COR-L47 (cell line): ENCODE data around the gene APMAP.
"Not testable (repeated sequence)": the region's sequence is repeated elsewhere in the genome, so short reads cannot be mapped to it uniquely, and the experiment has no call there.

Experiments
- DNase-seq: peaks from one replicate; lab custom pipeline; 2025; lab: John Stamatoyannopoulos, UW

The APMAP gene

DNA sequence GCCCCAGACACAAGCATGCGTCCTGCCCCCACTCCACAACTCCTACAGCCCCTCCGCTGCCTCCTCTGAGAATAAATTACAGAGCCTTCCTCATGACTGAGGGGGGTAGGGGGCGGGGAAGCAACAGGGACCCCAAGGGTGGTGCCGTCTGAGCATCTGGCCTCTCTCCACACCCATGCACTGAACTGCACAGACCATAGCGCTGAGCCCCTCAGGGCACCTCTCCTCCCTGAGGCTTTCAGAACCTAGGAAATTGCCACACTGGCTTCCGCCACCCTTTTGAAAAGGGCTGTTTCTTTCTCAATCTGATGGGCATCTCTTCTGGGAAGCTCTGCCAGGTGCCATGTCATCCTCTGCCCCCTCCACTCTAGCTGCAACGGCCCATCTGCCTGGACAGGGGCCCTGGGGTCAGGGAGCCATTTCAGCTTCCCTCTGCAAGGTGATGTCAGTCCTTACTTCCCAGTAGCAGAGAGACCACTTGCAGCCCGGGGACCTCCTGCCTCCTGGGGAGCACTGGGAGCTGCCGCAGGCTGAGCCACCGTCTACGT, 40.9 kb downstream of the APMAP start:
- no peak for DNase-seq

GRCh38 chr20:24950836-24951525, 41.6 kb downstream of the APMAP start:
- DNase-seq: no peak

GRCh38 chr20:24950128-24950835, 42.3 kb downstream of the APMAP start:
- DNase-seq: no peak

GRCh38 chr20:24949756-24950127, 42.8 kb downstream of the APMAP start:
- DNase-seq: no peak

- no peak for DNase-seq
These were observed 43.4 kb downstream of the APMAP start, which contains the start of gene CST7 for GRCh38 chr20:24948939-24949679. Gene CST7 (plus strand): TSS chr20:24949269. CDS start chr20:24949506, 237 bp downstream.

- not testable (repeated sequence) for DNase-seq
These were observed 44.1 kb downstream of the APMAP start for GRCh38 chr20:24948396-24948938.

- not testable (repeated sequence) for DNase-seq
These were observed 46.2 kb downstream of the APMAP start for GRCh38 chr20:24946376-24946775.

- DNase-seq: no peak
These were observed 48.8 kb downstream of the APMAP start for GRCh38 chr20:24943731-24944130.

- DNase-seq: no peak
These were observed 49.4 kb downstream of the APMAP start for GRCh38 chr20:24943196-24943595.

GRCh38 chr20:24942679-24943078, 49.9 kb downstream of the APMAP start:
- no peak for DNase-seq

- DNase-seq: no peak
These were observed 53.5 kb downstream of the APMAP start for GRCh38 chr20:24939036-24939435.

GRCh38 chr20:24938498-24938897, 54.1 kb downstream of the APMAP start:
- DNase-seq: no peak

- DNase-seq: no peak
These were observed 55.0 kb downstream of the APMAP start for GRCh38 chr20:24937579-24937978.

DNA sequence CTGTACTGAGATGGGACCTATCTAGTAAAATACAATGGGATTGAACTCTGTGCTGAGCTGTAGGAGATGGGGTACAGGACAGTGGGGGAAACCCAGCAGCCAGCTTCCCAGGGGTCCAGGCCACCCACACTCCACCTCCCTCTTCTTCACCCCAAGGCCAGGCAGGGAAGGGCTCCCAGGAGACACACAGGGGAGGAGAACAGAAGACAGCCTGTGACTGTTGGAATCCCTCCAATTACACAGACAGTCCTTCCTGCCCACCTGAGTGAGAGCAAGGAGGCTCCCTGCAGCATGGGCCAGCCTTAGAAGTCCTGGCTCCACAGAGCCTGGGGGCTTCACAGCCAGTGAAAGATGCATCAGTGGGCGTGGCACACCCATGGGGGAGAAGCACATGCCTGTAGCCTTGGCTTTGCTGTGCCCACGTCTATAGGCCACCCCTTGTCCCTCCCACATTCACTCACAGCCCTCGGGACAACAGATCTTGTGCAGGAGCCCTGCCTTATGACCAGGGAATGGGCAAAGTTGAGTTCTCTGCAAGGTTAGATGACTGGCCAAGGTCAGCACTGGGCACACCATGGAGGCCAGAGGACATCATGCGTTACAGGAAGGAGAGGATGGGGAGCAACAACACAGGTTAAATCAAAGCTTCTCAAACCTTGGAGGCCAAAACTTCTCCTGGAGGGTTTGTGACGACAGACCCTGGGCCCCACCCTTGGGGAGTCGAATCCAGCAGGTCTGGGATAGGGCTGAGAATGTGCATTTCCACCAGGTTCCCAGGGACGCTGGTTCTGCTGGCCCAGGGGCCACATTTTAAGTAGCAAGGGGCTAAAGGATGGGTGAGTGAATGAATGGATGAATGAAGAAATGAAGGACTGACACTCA, 55.8 kb downstream of the APMAP start:
- DNase-seq: no peak

DNA sequence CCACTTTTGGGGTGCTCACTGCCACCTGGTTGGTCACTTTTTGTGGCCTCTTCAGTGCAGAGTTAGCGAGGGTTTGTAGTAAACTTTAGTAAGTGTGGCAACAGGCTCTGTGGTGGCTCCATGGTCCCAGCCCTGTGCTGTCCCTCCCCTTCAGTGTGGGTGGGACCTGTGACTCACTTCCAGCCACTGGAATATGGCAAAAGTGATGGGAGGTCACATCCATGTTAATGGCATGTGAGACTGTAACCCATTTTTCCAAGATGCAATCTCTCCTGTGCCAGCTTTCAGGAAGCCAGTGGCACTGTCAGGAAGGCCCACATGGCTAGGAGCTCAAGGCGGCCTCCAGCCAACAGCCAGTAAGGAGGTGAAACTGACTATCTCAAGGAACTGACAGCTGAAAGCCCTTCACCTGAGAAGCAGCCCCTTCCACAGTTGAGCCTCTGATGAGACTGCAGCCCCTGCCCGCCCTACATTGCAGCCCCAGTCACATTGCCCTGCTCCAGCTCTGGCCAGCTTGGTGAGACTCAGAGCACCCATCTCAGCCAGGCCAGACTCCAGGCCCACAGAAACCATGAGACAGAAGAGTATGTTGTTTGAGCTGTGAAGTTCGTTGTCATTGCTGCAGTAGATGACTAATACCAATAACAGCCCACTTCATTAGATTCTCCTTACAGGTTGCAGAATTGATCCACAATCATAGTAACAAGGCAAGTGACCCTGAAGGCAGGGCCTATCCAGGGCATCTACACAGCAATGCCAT, 56.6 kb downstream of the APMAP start:
- DNase-seq: no peak

DNA sequence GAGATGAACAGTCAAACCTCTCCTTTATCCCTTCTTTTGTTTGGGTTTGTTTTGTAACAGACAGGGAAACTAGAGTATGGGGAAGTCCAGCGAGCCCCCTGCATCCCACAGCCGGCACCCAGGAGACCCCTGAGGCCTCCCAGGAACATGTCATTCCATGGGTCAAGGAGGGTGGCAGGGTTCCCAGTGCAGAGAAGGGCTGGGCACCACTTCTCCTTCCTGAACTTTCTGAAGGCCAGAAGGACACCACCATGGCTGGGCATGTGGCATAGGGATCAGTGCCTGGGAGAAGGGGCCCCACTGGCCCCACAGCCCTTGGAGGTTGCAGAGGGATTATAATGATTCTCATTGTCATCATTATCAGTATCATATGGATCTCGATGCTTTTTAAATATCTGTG, 57.4 kb downstream of the APMAP start:
- DNase-seq: no peak

DNA sequence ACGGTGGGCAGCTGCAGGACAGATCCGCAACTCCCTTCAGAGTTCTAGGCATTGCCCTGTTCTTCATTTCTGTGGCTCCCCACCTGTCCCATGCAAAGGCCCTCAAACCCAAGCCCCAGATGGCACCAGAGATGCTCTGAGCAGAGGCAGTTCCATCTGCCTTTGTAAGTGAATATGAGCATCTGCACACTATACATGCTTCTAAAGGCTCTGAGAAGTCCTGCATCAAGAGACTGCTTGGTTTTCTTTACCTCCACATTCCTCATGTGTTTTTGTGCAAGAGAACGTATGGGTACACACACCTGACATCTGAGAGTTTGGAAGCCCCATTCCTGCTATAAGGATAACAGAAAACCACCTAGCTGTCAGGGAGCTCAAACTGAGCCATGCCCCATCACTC, 57.8 kb downstream of the APMAP start:
- no peak for DNase-seq

GRCh38 chr20:24934101-24934661, 58.4 kb downstream of the APMAP start:
- no peak for DNase-seq

- DNase-seq: no peak
These were observed 59.2 kb downstream of the APMAP start for GRCh38 chr20:24933266-24933908.

- DNase-seq: not testable (repeated sequence)
These were observed 60.7 kb downstream of the APMAP start for GRCh38 chr20:24931893-24932292.
